NCI-H1436 treated with DMSO at 0.1 percent for 48 hours (cell line): ENCODE results near the gene CD28.
"Not testable (repeated sequence)": the region's sequence is repeated elsewhere in the genome, so short reads cannot be mapped to it uniquely, and the experiment has no call there.

ENCODE experiments used
- DNase-seq: peaks from one replicate; lab custom pipeline; 2025; lab: John Stamatoyannopoulos, UW

CD28 gene

GRCh38 chr2:203784710-203785270 is 78.4 kb downstream of the CD28 start:
- not testable (repeated sequence) for DNase-seq

GRCh38 chr2:203785391-203786110 is 79.1 kb downstream of the CD28 start:
- DNase-seq: not testable (repeated sequence)

GRCh38 chr2:203786549-203787351 is 80.3 kb downstream of the CD28 start:
- no peak for DNase-seq

- DNase-seq: no peak
Observed at GRCh38 chr2:203787979-203788378, 81.5 kb downstream of the CD28 start.
